Measurements from ENCODE around the gene ZNF746. TPM values are rescaled to one million over a fixed set of nuclear protein-coding genes. Genes with fewer than 3 reads are reported as not detected.

The ZNF746 gene
- total and polyA plus RNA-seq, 2 donors (not counting 3 experiments of a cell fraction or from before 2014, with no cell fraction given): 10.5 to 20.8 TPM

DNA sequence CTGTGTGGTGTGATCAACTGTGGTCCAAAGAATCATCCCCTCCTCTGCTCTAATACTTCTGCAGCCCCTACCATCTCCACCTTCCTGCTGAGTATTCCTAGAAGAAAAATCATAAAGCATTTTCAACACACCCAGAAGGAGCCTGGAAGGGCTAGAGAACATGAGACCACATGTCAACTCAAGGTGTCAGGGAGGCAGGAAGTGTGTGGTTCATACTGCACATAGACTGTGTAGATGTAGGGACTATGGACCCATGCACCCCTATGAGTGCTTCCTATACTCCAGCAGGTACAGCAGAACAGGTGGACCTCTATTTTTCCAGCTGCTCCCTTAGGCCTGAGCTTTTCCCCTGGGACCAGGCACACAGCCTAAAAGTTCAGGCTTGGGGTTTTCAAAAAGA lies 2.6 kb upstream of the ZNF746 start:
- Histone ChIP-seq H4K20me1 (replicated peaks; ENCODE audit: control insufficient read depth, extremely low read depth, insufficient read depth, low read length) (no peaks in the 10 kb centered on the region), H3K9ac (replicated peaks; ENCODE audit: extremely low read depth, insufficient read depth, low read length) (no peak overlapping the region), H3K4me1 (ENCODE audit: control insufficient read depth, extremely low read depth, insufficient read depth, low read length) (peaks cover 10% of the 10 kb centered on the region), H2AFZ (ENCODE audit: low read depth, low read length) (no peak overlapping the region), H3K4me3 (replicated peaks in 1 of 3; ENCODE audit: insufficient read depth in 1 of 3, low read depth in 1 of 3, low read length in 3 of 3) (no peak overlapping the region), H3K27ac (ENCODE audit: insufficient read depth, low read depth, low read length) (no peak overlapping the region), H3K9me3 (replicated peaks; ENCODE audit: control insufficient read depth, insufficient read depth, low read length) (no peaks in the 10 kb centered on the region), H3K36me3 (ENCODE audit: control insufficient read depth in 2 of 2, extremely low read depth in 1 of 2, insufficient read depth in 2 of 2, low read length in 2 of 2) (no peaks in the 10 kb centered on the region), H3K4me2 (ENCODE audit: insufficient read depth, low read length) (no peak overlapping the region), H3K79me2 (ENCODE audit: control insufficient read depth, insufficient read depth, low read length) (peaks cover 17% of the 10 kb centered on the region), H3K9me1 (replicated peaks; ENCODE audit: control insufficient read depth, extremely low read depth, insufficient read depth, low read length) (no peaks in the 10 kb centered on the region), H3K27me3 (ENCODE audit: control insufficient read depth in 2 of 2, insufficient read depth in 2 of 2, low read length in 2 of 2) (peaks cover 5 to 15% of the 10 kb centered on the region in 2 experiments)
- TF ChIP-seq FOS (IDR thresholded peaks at IDR 0.05; ENCODE audit: borderline replicate concordance, insufficient read depth, low read length) (no peak), POLR2A (IDR thresholded peaks at IDR 0.05; ENCODE audit: low read depth, low read length) (no peak), CTCF (IDR thresholded peaks at IDR 0.05; ENCODE audit: extremely low read depth in 1 of 2, insufficient read depth in 1 of 2, low read depth in 1 of 2, low read length in 2 of 2) (no peak), EZH2 (IDR thresholded peaks at IDR 0.05; ENCODE audit: borderline replicate concordance, low read depth, low read length, severe bottlenecking) (no peak), JUN (IDR thresholded peaks at IDR 0.05; ENCODE audit: borderline replicate concordance, insufficient read depth, insufficient read length, low read depth) (no peak), GATA2 (IDR thresholded peaks at IDR 0.05; ENCODE audit: insufficient read depth, insufficient read length, low read depth, low read length) (no peak), POLR2AphosphoS5 (IDR thresholded peaks at IDR 0.05; ENCODE audit: insufficient read depth, low read depth, low read length) (no peak), MYC (IDR thresholded peaks at IDR 0.05; ENCODE audit: low read depth, low read length) (no peak)
- TF ChIP-seq, protein P1, sequence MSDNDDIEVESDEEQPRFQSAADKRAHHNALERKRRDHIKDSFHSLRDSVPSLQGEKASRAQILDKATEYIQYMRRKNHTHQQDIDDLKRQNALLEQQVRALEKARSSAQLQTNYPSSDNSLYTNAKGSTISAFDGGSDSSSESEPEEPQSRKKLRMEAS (IDR thresholded peaks at IDR 0.05; ENCODE audit: insufficient read depth, insufficient read length): no peak
- intact Hi-C loops (cut with micrococcal nuclease): no loop called here
- DNase-seq (ENCODE audit: low read depth, low spot score): no peak
- dilution Hi-C loops (cut with MboI; ENCODE audit: extremely low pct_ligation_motif_present, low sequenced_read_pairs): no loop called here
- CTCF ChIA-PET: no interaction called here
- POLR2A ChIA-PET: no interaction called here
- no peak for FAIRE-seq
- no TSS peak for BruUV-seq (replicated peaks)
